DMS53 (cell line): ENCODE data around the gene POLE.
A peak's percentile ranks its signal among the peaks of the same experiment; 100 is the strongest.

Experiments used
- DNase-seq: peaks from one replicate; lab custom pipeline; 2025; lab: John Stamatoyannopoulos, UW

POLE gene

DNA sequence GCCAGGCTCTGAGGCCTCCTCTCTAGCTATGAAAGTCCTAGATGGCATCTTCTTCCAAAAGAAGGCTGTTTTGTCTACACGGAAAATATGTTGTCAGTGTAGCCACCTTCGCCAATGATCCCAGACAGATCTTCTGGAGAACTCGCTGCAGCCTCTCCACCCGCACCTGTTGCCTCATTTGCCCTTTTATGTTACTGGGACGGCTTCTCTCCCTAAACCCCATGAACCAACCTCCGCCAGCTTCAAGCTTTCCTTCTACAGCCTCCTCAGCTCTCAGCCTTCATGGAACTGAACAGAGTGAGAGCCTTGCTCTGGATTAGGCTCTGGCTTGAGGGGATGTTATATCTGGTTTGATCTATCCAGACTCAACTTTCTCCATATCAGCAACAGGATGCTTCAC is 57.8 kb downstream of the POLE start:
- no peak for DNase-seq

DNA sequence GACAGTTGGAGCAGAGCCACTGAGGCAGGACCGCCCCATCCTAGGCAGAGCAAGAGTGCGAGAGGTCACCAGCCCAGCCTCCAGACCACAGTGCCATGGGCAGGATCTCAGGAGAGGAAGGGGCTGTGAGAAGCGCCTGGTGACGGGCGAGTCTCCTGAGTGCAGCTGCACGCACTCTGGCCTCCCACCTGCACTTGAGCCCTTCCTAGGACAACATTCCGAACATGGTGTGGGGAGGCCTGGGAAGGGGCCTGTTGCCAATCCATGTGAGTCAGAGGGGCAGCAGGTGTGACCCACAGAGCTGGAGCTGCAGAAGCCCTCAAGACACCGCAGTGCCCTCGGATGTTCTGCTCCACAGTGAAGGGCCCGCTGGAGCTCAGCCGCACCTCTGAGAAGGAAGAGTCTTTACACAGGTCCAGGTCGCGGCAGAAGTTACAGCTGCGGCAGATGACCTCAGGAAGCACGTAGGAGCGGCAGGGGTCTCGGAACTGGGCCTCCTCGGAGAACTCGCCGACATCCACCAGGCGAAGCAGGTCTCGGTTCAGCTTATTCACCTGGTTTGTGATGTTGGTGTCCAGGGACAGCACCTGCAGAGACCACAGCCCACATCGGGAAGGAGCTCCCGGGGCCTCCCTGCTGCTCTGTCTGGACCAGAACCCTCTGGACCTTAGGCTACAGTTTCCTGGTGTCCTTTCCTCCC is 61.3 kb downstream of the POLE start:
- DNase-seq: no peak

DNA sequence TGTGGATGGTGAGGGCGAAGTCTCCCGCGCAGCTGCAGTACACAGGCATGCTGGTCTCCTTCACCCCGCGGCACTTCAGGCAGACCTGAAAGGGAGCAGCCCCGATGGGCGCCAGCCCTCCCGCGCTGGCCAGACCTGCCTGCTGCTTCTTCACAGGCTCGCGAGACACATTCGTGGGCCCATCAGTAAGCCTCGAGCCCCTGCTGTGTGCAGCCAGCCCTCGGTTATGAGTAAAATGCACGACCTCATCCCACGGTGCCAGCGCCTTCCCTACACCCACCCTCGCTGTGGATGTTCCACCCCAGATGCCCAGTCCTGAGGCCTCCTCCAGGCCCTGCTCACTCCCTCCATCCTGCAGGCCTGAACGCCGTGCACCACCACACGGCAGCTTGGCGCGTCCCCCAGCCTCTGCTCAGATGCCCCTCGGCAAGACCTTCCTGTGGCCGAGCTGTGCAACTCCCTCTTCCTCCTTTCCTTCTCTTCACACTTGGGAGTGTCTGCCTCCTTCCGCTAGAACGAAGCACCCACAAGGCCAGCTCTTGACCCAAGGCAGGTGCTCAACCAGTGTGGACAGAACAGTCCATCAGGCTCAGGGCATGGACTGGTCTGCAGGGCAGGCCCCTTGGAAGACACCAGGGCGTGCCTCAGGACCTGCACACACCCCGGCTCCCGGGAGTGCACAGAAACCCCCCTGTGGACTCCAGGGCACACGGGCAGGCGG is 62.1 kb downstream of the POLE start:
- no peak for DNase-seq

DNA sequence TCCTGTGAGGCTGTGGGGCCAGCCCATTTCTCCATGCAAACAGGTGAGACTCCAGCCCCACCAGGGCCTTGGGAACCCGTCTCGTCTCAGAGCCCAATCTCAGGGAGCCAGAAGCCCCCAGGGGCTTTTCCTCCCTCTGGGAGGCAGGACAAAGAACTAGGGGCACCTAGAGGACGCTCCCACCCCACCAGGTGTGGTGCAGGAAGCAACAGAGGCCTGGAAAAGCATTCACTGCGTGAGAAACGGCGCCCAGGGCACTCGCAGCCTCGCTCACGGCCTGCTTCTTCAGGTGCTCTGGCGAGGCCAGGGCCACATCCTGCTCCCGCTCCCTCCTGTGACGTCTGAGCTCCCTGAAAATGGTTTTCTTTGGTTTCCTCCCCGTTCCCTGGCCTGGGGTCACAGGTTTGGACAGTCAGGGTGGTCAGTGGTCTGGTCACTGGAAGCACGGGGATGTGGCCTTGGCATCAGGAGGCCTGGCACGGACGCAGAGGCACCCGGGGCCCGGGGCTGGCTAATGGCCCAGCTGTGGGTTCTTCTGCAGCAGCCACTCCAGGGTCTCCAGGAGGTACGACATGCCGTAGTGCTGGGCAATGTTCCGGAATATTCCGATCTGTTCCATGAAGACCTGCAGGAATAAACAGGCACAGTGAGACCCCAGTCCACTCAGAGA is 62.8 kb downstream of the POLE start:
- no peak for DNase-seq

DNA sequence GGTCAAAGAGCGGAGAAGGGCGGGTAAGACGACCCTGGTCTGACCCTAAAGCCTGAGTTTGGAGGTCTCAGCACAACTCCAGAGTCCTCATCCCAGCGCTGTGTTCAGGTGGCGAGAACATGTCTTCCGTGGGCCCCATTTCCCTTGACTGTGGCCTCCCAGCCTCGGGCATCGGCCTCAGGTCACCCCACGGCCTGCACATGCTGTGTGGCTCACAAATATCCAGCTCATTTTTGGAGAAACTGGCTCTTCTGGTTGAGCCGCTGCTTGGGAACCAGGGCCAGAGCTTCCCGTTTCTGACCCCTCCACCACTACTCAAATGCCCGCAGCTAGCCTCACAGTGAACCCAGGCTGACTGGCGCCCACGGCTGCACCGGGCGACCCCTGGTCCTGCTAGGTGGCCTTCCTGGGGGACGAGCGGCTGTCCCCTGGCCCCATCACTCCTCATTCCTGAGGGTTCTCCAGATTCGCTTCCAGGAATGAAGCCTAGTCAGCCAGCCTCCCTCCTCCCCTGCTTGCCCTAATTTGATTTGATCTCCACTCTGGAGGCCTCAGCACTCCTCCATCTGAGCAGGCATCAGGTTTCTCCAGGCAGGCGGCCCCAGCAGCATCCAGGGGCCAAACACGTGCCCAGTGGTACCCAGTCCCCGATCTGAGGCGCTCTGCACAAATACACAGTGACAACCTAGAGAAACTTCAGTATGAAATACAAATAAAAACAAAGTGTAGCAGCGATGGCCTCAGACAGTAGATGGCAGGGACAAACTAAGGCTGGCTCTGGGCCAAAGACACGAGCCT is 63.9 kb downstream of the POLE start:
- DNase-seq: no peak

DNA sequence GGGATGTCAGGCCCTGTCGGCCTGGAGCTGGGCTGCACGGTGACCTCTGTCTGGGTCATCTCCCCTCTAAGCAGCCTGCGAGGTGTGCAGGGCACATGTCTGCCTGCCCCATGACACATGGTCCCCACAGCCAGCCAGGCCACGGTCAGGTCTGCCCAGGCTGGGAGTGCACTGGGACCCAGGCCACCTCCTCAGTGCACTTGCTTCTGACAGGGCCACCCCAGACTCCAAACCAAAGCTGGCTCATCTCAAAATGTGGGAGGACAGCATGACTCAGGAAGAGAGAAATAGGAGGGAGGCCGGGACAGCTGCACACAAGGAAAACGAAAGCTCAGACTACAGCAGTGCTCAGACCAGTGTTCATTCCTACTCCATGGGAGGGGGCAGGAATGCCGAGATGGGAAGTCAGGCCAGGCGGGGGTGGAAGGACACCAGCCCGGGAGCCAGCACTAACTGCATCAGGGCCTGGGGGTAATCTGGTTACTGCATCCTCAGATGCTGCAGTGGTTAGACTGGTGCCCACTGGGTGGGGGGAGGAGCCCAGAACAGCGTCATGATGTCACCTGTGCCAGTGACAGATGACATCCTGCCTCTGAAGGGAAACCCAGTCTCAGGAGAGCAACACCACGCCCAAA is 64.6 kb downstream of the POLE start:
- peak; percentile 62 for DNase-seq

DNA sequence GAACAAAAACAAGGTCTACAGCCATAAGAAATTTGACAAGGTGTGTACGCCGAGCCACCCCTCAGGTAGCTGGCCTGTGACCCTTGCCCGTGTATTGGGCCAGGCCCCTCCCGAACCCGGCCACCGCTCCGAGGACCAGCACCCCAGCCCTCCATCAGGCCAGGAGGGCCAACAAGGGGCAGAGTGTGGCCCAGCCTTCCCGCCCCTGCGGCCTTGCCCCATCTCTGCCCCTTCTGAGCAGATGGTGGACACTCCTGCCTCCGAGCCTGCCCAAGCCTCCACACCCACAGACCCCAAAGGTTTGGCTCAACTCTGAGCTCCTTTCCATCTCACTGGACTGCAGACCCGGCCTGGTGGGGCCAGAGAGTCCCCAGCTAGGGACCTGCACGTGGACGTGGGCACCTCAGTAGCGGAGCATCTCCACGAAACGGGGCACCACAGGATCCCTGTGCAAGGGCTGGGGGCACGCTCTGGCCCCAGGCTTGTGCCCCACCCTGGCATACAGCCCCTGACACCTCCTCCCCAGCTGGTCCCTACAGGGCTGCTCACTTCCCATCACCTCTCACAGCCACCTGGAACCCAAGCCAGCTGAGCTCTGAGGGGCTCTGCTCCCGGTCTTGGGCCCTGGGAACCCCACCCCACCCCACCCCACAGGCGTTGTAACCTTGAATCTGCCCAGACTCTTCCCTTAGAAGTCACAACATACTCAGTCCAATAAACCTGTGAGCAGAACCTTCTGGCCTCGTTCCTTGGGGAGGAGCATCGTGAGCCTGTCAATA is 65.3 kb downstream of the POLE start:
- no peak for DNase-seq

DNA sequence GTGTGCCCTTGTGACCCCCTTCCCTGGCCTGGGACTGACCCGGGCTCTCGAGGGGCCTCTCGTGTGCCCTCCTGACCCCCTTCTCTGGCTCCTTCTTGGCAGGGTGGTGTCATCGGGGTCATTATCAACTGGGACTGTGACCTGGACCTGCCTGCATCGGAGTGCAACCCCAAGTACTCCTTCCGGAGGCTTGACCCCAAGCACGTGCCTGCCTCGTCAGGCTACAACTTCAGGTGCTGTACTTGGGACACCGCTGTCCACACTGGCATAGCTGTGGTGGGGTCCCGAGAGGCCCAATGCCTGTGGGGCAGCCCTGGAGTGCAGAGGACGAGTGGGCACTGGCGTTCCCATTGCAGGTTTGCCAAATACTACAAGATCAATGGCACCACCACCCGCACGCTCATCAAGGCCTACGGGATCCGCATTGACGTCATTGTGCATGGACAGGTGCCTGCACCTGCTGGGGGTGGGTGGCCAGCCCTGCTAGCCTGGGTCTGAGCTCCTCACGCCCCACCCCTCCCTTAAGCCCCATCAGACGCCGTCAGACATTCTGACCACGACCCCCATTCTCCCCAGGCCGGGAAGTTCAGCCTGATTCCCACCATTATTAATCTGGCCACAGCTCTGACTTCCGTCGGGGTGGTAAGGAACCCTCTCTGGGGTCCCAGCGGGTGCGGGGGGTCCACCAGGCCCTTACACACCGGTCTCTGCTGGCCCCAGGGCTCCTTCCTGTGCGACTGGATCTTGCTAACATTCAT is 66.1 kb downstream of the POLE start:
- peak; percentile 50 for DNase-seq

DNA sequence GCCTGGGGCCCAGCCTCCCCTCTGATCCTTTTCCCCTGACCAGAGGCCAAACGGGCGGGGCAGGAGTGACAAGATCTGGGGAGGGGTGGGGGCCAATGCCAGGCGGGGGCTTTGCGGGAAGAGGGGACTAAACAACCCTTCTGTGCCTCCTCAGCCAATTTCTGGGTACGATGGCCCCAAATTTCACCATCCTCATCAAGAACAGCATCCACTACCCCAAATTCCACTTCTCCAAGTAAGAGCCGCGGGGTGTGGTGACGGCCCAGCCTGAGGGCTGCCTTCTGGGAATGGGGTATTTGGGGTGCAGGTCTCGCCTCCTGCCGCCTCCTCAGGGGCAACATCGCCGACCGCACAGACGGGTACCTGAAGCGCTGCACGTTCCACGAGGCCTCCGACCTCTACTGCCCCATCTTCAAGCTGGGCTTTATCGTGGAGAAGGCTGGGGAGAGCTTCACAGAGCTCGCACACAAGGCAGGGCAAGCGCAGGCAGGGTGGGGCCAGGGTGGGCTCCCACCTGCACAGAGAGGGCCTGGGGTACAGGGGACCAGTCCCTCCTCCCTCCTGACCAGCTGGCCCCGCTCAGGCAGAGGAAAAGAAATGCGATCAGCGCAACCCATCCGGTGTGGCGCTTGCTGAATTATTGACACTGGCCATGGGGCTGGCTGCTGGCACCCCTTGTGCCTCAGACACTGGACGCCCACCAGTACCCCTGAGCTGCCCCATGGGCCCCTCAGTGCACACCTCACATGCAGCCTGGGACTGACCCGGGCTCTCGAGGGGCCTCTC is 66.8 kb downstream of the POLE start:
- DNase-seq: peak; percentile 31

DNA sequence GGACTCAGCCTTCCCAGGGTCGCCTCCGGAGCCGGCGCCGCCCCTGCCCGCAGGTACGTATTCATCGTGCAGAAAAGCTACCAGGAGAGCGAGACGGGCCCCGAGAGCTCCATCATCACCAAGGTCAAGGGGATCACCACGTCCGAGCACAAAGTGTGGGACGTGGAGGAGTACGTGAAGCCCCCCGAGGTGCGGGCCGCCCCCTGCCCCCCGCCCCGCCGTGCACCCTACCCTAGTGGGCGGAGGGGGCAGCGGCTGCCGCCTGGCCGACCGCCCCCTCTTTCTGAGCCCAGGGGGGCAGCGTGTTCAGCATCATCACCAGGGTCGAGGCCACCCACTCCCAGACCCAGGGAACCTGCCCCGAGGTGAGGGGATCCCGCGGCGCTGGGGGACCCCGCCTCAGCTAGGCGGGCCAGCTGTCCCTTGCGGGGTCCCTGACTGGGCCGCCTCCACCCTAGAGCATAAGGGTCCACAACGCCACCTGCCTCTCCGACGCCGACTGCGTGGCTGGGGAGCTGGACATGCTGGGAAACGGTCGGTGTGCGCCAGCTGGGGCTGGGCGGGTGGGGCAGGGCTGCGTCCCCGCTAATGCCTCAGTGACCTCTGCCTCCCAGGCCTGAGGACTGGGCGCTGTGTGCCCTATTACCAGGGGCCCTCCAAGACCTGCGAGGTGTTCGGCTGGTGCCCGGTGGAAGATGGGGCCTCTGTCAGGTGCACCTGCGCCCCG is 67.6 kb downstream of the POLE start:
- peak; percentile 50 for DNase-seq

DNA sequence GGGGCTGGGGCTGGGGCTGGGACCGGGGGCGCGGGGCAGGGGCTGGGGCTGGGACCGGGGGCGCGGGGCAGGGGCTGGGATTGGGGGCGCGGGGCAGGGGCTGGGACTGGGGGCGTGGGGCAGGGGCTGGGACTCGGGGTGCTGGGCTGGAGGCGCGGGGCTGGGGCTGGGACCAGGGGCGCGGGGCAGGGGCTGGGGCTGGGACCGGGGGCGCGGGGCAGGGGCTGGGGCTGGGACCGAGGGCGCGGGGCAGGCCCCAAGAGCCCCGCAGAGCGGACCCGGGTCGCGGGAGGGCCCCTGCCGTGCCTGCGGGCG is 68.1 kb downstream of the POLE start:
- no peak for DNase-seq

DNA sequence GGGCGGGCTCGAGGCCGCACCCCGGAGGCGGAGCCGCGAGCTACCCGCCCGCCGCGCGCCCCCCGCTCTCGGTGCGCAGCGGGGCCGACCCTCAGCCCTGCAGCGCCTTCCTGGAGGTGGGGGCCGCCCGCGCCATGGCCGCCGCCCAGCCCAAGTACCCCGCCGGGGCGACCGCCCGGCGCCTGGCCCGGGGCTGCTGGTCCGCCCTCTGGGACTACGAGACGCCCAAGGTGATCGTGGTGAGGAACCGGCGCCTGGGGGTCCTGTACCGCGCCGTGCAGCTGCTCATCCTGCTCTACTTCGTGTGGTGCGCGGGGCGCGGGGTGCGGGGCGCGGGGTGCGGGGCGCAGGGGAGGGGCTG is 68.5 kb downstream of the POLE start, which contains the start of gene P2RX2:
P2RX2 (plus strand) TSS at position 94 of the 361 bp plus-strand sequence; CDS start at position 135, 41 bp downstream.
- DNase-seq: peak; percentile 47

DNA sequence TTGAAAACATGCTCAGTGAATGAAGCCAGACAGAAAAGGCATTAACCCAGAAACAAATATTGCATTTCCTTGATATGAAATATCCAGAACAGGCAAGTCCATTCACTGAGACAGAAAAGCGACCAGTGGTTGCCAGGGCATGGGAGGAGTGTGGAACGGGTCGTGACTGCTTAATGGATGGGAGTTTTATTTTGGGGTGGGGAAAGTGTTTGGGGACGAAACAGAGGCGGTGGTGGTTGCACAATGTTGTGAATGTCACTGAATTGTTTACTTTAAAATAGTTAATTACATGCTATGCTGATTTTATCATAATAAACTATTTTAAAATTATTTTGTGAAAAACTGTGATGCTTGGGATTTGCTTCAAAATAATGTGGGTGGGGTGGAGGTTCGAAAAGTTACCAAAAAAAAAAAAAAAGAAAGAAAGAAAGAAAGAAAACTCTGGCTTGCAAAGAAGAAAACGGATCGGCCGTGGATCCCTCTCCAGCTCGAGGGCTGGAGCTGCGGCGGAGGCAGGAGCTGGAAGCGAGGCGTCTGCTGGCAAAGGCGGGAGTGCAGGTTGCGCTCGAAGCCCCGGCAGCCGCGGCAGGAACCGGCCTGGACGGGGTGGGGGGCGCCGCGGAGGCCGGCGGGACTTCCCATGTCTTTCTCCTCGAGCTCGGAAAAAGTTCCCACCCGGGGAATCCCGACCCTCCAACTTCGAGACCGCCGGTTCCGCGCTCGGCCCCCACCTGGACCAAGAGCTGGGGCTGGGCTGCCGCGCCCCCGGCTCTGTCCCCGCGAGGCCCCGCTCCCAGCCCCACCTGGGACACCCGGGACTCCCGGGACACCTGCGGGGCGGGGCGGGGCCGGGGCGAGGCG is 69.1 kb downstream of the POLE start:
- DNase-seq: peak; percentile 56

DNA sequence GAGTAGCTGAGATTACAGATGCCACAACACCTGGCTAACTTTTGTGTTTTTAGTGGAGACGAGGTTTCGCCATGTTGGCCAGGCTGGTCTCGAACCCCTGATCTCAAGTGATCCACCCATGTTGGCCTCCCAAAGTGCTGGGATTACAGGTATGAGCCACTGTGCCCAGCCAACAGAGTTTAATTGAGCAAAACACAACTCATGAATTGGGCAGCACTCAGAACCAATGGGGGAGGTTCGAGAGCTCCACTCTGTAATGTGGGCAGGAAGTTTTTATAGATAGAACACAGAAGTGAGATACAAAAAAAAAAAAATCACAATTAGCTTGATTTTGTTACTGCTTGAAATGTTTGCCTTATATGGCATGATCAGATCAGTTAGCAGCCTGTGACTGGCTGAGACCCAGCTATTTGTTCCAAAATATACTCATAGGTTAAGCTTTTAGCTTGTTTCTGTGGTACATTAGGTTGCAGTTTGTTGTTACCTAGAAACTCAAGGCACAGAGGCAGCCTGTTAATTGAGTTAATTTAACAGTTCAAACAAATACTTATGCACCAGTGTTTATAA is 69.9 kb downstream of the POLE start:
- no peak for DNase-seq

DNA sequence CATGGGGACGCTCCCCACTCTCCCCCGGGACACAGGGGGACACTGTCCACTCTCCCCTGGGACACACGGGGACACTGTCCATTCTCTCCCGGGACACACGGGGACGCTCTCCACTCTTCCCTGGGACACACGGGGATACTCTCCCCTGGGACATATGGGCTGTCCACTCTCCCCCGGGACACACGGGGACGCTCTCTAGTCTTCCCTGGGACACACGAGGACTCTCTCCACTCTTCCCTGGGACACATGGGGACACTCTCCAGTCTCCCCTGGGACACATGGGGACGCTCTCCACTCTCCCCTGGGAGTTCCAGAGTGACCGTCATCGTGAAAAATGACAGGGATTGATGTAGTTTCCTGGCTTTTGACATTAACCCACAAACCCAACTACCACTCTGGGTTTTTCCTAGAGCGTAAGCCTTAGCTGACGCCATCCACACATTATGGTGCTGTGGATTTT is 71.5 kb downstream of the POLE start:
- no peak for DNase-seq

DNA sequence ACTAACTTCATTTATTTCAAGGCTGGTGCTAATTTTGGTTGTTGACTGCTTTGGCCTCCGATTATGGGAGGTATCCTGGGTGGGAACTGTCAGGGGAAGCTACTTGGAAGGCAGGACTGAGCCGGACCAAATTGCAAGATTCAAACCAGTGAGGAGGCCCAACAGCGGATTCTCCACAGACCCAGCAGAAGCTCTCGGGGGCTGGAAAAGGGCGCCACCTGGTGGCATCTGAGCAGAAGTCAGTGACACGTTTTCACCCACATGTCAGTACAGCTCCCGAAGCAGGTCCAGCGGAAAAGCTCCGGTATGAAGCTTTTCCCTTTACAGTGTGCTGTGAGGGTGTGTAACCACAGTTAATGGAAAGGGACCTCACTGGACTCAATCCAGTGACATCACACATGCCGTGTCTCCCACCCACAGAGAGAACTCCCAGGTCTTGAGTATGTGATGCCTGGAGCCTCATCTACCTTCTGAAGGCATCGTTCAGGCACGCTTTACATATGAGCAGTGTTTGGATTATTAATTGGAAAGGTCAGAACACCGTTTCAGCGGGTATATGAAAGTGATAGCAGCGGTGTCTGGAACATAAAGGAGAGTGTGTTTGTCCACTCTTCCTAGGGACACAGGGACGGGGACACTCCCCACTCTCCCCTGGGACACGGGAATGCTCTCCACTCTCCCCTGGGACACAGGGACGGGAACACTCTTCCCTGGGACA is 72.1 kb downstream of the POLE start:
- peak; percentile 89 for DNase-seq

DNA sequence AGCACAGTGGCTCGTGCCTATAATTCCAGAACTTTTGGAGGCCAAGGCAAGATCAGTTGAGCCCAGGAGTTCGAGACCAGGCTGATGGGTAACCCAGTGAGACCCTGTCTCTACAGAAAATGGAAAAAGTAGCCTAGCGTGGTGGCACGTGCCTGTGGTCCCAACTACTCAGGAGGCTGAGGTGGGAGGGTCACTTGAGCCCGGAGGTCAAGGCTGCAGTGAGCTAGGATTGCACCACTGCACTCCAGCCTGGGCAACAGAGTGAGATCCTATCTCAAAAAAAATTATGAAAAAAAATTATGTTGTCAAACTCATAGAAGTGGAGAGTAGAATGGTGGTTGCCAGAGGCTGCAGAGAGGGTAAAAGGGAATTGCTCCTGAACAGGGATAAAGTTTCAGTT is 73.1 kb downstream of the POLE start:
- DNase-seq: no peak
